Activated T-cell treated with anti-CD3 and anti-CD28 coated beads, Interleukin-2, amount 50 U/mL, for 72 hours (primary cell): ENCODE data around the gene FGFBP3. TPM values are rescaled to one million over a fixed set of nuclear protein-coding genes. Genes with fewer than 3 reads are reported as not detected.
A peak's percentile ranks its signal among the peaks of the same experiment; 100 is the strongest.

Experiments
- ATAC-seq, 2 donors: fragments of 150-1000 bp; cut with Tn5 transposase; replicated peaks in 1 of 2; 2 replicates each; pipeline ENCODE4 v1.10.0; 2021; ENCODE audit warnings: moderate library complexity in 2 of 2, mild to moderate bottlenecking in 1 of 2
- DNase-seq, 2 donors: peaks; one replicate each; pipeline ENCODE4 v3.0.0; 2021 to 2022; ENCODE audit warnings: mixed read lengths in 1 of 2
- H3K27ac Mint-ChIP-seq: one replicate; pipeline ENCODE4 v1.8.0; 2022; ENCODE audit warnings: mild to moderate bottlenecking, moderate library complexity, mixed read lengths
- H3K27me3 Mint-ChIP-seq: one replicate; pipeline ENCODE4 v1.8.0; 2022; ENCODE audit warnings: low read depth, mixed read lengths
- H3K36me3 Mint-ChIP-seq, 2 donors: one replicate each; pipeline ENCODE4 v1.8.0; 2022; ENCODE audit warnings: mixed read lengths in 2 of 2, mild to moderate bottlenecking in 1 of 2; ENCODE audit not compliant: insufficient read depth in 2 of 2
- H3K4me1 Mint-ChIP-seq: one replicate; pipeline ENCODE4 v1.8.0; 2022; ENCODE audit warnings: low read depth, mixed read lengths
- H3K4me3 Mint-ChIP-seq, 2 donors: one replicate each; pipeline ENCODE4 v1.8.0; 2022; ENCODE audit warnings: mild to moderate bottlenecking in 2 of 2, mixed read lengths in 2 of 2, moderate library complexity in 2 of 2
- H3K9me3 Mint-ChIP-seq, 2 donors: one replicate each; pipeline ENCODE4 v1.8.0; 2022; ENCODE audit warnings: mixed read lengths in 2 of 2
- total RNA-seq, 2 donors: library from RNA; stranded (reverse); gene quantifications; one replicate each; pipeline ENCODE4 v1.2.3, GENCODE V29; 2022

FGFBP3 gene, protein sequence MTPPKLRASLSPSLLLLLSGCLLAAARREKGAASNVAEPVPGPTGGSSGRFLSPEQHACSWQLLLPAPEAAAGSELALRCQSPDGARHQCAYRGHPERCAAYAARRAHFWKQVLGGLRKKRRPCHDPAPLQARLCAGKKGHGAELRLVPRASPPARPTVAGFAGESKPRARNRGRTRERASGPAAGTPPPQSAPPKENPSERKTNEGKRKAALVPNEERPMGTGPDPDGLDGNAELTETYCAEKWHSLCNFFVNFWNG
- 1 to 10 TPM; 1.1 to 1.4 TPM for total RNA-seq

DNA sequence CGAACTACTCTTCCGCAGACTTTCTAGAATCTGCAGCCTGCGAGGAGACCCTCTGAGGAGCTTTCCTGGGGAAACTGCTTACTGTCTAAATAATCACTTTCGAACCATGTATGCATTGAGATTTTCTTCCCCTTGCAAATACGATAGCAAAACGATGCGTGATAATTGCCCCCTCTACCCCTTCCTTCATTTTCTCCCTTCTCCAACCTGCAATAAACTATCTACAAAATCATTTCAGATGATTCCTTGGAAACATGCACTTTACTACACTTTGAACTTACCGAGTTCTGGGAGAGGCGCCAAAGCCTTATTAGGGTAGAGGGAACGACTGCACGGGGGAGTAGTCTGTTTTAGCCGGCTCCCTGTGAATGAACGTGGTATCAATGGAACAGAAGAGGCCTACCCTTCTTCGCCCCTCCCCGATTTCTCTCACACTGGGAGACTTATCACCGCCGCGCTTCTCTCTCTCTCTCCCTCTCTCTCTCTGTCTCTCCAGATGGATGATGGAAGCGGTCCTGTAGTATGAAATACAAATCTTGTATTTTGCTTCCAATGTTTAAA, at the start of gene FGFBP3:
Gene FGFBP3 (minus strand): TSS at position 370 of the 561 bp plus-strand sequence. CDS start 517 bp downstream, outside the sequence.
- Mint-ChIP-seq H3K4me1 (peaks cover 28% of the 10 kb centered on the region), H3K4me3 (peak within 1 kb of the TSS; percentile 94 to 95), H3K36me3 (peaks cover 0 to 7% of the 10 kb centered on the region in 2 donors), H3K27me3 (peaks cover 9% of the 10 kb centered on the region), H3K9me3 (no peaks in the 10 kb centered on the region), H3K27ac (peak within 1 kb of the TSS; percentile 79)
- peak; percentile 23 to 43 for DNase-seq
- peak; percentile 18 to 24 for ATAC-seq

DNA sequence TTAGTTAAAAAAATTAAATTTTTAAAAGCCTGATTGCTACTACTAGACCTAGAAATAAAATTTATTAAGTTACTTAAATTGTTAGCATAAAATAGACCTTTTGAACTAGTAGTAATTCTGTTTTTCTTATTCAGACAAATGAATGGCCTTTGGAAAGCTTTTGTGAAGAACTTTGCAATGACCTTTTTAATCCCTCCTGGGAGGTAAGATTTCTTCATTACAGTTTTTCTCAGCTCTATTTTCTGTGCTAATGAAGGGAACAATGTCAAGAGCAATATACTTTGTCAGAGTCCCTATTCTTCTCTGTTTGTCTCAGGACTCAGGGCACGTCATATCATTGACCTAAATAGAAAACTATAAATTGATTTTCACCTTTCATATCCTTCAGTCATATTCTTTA, 47.8 kb upstream of the FGFBP3 start:
- H3K36me3 Mint-ChIP-seq = peaks cover 12 to 30% of the 10 kb centered on the region in 2 donors
- ATAC-seq (no peak), DNase-seq (no peak)

DNA sequence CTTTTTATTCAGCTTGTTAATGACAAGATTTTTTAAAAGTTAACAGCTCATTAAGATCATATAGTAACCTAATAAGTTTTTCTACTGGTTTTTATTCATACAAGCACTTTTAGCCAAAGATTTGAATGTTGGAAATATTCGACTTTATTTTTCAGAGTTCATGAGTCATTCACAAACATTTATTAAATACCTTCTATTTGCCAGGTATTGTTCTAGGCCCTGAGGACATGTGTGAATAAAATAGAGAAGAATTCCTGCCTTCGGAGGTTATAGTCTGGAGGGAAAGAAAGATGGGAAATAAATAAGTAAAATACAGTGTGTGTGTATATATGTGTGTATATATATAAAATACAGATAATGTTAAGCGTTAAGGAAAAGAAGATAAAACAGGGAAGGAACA, 45.8 kb upstream of the FGFBP3 start:
- DNase-seq (no peak), ATAC-seq (no peak)
- no peaks in the 10 kb centered on the region for H3K4me1 Mint-ChIP-seq
- H3K27me3 Mint-ChIP-seq = no peaks in the 10 kb centered on the region
- H3K36me3 Mint-ChIP-seq = peaks cover 14 to 34% of the 10 kb centered on the region in 2 donors
- H3K4me3 Mint-ChIP-seq = no peak overlapping the region
- H3K27ac Mint-ChIP-seq = no peak overlapping the region
- no peaks in the 10 kb centered on the region for H3K9me3 Mint-ChIP-seq

More for the DNA sequence above, 47.8 kb upstream of the FGFBP3 start:
- H3K27me3 Mint-ChIP-seq = no peaks in the 10 kb centered on the region
- no peaks in the 10 kb centered on the region for H3K9me3 Mint-ChIP-seq
- H3K4me1 Mint-ChIP-seq = no peaks in the 10 kb centered on the region
- no peak overlapping the region for H3K4me3 Mint-ChIP-seq
- no peak overlapping the region for H3K27ac Mint-ChIP-seq

DNA sequence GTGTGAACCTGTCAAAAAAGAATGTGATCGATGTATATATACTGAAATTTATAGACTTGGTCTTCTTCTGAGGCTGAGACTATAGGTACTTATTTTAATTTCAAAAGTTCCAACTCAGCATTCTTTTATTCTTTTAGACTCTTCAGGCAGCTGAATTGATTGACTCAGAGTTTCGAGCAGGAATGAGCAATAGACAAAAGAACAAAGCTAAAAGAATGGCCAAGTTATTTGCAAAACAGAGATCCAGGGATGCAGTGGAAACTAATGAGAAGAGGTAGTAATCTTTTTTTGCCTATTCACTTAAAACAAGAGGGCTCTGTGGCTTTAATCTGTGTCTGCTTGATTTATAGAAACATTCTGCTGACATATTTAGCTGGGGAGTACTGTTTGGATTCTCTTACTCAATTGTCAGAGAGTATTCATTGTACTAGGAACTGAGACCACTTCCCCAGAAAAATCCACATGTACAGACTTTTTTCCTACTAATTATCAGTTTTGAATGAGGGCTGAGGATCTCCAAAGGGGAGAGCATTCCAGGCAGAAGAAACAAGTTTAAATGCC, 44.4 kb upstream of the FGFBP3 start:
- no peaks in the 10 kb centered on the region for H3K9me3 Mint-ChIP-seq
- ATAC-seq = no peak
- no peaks in the 10 kb centered on the region for H3K27me3 Mint-ChIP-seq
- H3K36me3 Mint-ChIP-seq = peaks cover 12 to 25% of the 10 kb centered on the region in 2 donors
- no peak for DNase-seq
- H3K4me1 Mint-ChIP-seq = no peaks in the 10 kb centered on the region
- H3K27ac Mint-ChIP-seq = no peak overlapping the region
- no peak overlapping the region for H3K4me3 Mint-ChIP-seq

DNA sequence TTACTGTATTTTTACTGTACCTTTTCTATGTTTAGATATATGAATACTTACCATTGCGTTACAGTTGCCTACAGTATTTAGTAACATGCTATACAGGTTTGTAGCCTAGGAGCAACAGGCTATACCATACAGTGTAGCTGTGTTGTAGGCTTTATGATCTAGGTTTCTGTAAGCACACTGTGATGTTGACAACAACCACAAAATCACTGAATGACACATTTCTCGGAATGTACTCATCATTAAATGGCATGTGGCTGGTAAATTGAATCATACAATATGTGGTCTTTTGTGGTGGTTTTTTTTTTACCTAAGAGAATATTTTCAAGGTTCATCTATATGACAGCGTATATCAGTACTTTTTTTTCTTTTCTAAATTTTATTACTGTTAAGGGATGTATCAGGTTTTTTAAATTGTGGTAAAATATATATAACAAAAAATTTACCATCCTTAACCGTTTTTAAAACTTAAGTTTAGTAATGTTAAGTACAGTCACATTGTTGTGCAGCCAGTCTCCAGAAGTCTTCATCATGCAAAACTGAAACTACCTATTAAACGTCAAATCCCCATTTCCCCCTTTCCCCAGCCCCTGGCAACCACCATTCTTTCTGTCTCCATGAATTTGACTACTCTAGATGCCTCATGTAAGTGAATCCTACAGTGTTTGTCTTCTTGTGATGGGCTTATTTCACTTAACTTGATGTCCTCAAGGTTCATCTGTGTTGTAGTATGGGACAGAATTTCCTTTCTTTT, 35.8 kb upstream of the FGFBP3 start:
- peaks cover 30% of the 10 kb centered on the region for H3K4me1 Mint-ChIP-seq
- H3K9me3 Mint-ChIP-seq = no peaks in the 10 kb centered on the region
- peak overlapping the region; percentile 59 to 73 for H3K4me3 Mint-ChIP-seq
- H3K27ac Mint-ChIP-seq = peak overlapping the region; percentile 80
- ATAC-seq = peak; percentile 98 to 99
- no peaks in the 10 kb centered on the region for H3K27me3 Mint-ChIP-seq
- peak; percentile 25 to 45 for DNase-seq
- peaks cover 5 to 20% of the 10 kb centered on the region in 2 donors for H3K36me3 Mint-ChIP-seq

DNA sequence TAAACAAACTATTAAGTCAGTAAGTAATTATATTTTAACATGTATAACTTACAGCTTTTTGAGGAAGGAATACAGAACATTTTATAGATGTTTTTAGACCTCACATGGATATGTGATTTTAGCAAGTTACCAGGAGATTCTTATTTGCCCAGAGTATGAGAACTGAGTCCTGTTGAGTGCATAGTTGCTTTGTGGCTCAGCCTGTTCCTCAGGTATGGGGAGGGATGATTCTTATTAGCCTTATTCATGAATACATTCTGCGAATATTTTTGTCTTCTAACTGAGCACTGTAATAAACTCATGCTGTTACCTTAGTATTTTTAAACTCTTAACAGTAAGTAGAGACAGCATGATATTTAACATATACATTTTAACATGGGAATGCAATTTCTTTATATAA, 32.1 kb upstream of the FGFBP3 start:
- peaks cover 31% of the 10 kb centered on the region for H3K4me1 Mint-ChIP-seq
- no peaks in the 10 kb centered on the region for H3K9me3 Mint-ChIP-seq
- ATAC-seq = no peak
- H3K36me3 Mint-ChIP-seq = peaks cover 10 to 19% of the 10 kb centered on the region in 2 donors
- H3K4me3 Mint-ChIP-seq = no peak overlapping the region
- DNase-seq = no peak
- no peaks in the 10 kb centered on the region for H3K27me3 Mint-ChIP-seq
- H3K27ac Mint-ChIP-seq = no peak overlapping the region

DNA sequence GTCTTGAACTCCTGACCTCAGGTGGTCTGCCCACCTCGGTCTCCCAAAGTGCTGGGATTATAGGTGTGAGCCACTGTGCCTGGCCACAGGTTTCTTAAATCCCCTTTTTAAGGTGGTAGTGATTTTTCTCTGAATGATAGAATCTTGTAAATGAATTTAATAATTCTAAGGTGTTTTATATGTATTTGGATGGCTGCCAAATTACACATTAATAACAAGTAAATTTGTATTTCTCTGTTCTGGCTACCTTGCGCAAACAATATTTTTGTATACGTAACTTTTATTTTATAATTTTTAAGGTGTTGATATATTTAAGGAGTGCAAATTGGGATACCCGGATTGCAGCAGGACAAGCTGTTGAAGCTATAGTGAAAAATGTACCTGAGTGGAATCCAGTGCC, 30.4 kb upstream of the FGFBP3 start:
- no peaks in the 10 kb centered on the region for H3K27me3 Mint-ChIP-seq
- H3K4me1 Mint-ChIP-seq = peaks cover 16% of the 10 kb centered on the region
- no peak for ATAC-seq
- no peak overlapping the region for H3K4me3 Mint-ChIP-seq
- peaks cover 14 to 27% of the 10 kb centered on the region in 2 donors for H3K36me3 Mint-ChIP-seq
- H3K9me3 Mint-ChIP-seq = no peaks in the 10 kb centered on the region
- H3K27ac Mint-ChIP-seq = no peak overlapping the region
- no peak for DNase-seq

DNA sequence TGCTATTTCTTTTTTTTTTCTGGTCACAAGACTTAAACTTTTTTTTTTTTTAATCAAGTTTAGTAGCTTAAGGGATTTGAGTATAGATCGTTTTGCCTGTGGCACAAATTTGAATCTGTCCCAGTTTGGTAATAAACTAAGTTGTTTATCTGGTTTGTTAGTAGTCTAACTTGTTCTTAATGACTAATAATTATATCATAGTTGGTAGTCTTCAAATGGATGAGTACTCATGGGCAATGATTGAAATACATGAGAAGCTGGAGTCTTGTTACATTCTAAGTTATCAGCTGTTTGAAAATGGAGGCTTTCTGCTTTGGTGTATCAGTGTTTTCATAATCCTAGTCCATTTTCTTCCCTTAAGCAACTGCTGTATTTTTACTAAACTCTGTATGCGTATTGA, 26.6 kb upstream of the FGFBP3 start:
- ATAC-seq (no peak), DNase-seq (no peak)
- Mint-ChIP-seq H3K4me3 (no peak overlapping the region), H3K27ac (no peak overlapping the region), H3K9me3 (no peaks in the 10 kb centered on the region), H3K36me3 (peaks cover 19 to 28% of the 10 kb centered on the region in 2 donors), H3K4me1 (peaks cover 34% of the 10 kb centered on the region), H3K27me3 (no peaks in the 10 kb centered on the region)

DNA sequence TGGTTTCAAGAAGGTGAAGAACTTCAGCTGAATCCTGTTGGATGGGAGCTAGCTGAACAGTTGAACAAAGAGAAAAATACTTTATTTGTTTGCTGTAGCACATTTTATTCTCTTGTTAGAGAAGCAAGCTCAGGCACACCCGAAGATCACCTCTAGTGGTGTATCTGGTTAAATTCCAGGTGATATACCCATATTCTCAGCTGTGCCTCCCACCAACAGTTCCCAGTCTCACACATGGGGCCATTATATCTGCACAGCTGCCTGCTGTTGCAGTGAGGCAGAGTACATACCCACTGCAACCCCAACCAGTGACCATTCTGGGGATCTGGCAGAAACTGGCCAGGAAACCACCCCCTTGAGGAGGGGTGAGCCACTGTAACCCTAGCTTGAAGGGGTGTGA, 23.5 kb upstream of the FGFBP3 start:
- ATAC-seq = no peak
- Mint-ChIP-seq H3K4me1 (peaks cover 31% of the 10 kb centered on the region), H3K36me3 (peaks cover 17 to 24% of the 10 kb centered on the region in 2 donors), H3K27me3 (no peaks in the 10 kb centered on the region), H3K4me3 (no peak overlapping the region), H3K27ac (peak overlapping the region; percentile 3), H3K9me3 (no peaks in the 10 kb centered on the region)
- no peak for DNase-seq

DNA sequence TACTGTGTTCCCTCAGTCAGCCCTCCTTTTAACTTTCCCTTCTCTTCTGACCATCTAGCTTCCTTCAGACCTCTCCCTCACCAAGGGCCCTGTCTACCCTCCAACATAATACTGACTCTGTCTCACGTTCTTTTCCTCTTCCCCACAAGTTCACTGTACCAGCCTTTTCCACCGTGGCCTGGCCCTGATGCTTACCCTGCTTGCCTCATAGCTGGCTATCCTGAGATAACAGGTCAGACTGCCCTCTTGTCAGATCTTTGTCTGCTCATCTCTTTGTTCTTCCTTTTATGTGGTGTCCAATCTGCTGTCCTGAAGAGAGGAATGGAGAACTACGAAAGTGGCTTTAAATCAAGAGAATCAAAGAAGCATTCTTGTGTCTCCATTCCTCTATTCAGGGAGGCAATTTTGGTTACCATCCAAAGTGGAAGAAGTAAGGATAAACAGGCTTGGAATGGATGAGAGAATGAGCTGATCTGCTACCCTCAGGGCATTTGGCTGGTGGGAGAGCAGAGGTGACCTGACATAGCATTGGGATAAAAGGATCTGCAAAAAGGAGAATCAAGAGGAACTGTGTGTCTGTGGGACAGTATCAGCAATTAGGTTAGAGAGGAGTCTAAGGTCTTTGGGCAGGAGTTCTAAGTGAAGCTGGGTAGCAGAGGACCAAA, 22.4 kb upstream of the FGFBP3 start:
- peaks cover 41% of the 10 kb centered on the region for H3K4me1 Mint-ChIP-seq
- no peak overlapping the region for H3K27ac Mint-ChIP-seq
- H3K27me3 Mint-ChIP-seq = no peaks in the 10 kb centered on the region
- no peak for DNase-seq
- no peaks in the 10 kb centered on the region for H3K9me3 Mint-ChIP-seq
- H3K4me3 Mint-ChIP-seq = no peak overlapping the region
- ATAC-seq = no peak
- peaks cover 16 to 28% of the 10 kb centered on the region in 2 donors for H3K36me3 Mint-ChIP-seq

DNA sequence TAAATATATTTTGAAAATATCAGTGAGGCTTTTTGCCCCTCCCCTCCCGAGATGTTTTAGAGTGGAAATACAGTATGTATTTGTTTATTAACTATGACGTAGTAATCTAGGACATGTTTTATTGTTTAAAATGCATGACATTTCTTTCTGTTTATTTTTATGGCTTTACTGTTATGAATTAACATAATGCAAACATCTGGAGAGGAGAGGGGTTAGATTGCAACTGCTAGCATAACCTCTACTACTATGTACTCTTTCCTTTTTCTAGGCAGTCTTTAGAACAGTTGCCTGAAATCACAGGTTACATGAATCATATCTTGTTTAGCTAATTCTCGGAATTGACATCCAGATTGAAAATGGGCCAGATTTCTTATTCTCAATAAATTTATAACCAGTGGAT, 21.7 kb upstream of the FGFBP3 start:
- DNase-seq (no peak), ATAC-seq (no peak)
- Mint-ChIP-seq H3K4me1 (peaks cover 49% of the 10 kb centered on the region), H3K9me3 (no peaks in the 10 kb centered on the region), H3K27ac (no peak overlapping the region), H3K27me3 (no peaks in the 10 kb centered on the region), H3K36me3 (peaks cover 12 to 28% of the 10 kb centered on the region in 2 donors), H3K4me3 (no peak overlapping the region)

DNA sequence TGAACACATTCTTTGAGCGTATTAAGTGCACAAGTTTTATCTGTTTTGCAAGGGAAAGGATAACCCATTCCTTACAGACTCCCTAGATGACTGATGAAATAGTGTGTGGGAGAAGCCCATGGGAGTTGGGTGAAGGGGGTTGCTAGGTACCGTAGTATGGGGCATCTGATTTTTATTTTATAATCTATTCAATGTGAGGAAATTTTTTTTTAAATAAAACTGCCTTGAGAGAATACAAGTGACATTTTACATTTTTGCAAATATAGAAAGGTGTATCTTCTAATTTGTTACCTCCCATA, 15.7 kb upstream of the FGFBP3 start:
- no peak for DNase-seq
- Mint-ChIP-seq H3K27me3 (no peaks in the 10 kb centered on the region), H3K36me3 (peaks cover 10 to 19% of the 10 kb centered on the region in 2 donors), H3K4me3 (peak overlapping the region; percentile 91 to 96), H3K4me1 (peaks cover 50% of the 10 kb centered on the region), H3K9me3 (no peaks in the 10 kb centered on the region), H3K27ac (peak overlapping the region; percentile 92)
- no peak for ATAC-seq
